Loucy (cell line): ENCODE measurements around the gene PAX2.

Source experiments
- EZH2phosphoT487 ChIP-seq: fragments of 200-600 bp; IDR thresholded peaks from 2 replicates; pipeline ENCODE4 v1.6.1; 2018; ENCODE audit warnings: antibody characterized with exemption, mild to moderate bottlenecking, moderate library complexity, borderline replicate concordance
- TF ChIP-seq, protein P1 (sequence below): fragments of 200-600 bp; sonication (generic); conservative IDR thresholded peaks from 2 replicates; pipeline ENCODE4 v1.5.1; 2014; ENCODE audit warnings: mild to moderate bottlenecking, antibody characterized with exemption, low read length

DNA sequence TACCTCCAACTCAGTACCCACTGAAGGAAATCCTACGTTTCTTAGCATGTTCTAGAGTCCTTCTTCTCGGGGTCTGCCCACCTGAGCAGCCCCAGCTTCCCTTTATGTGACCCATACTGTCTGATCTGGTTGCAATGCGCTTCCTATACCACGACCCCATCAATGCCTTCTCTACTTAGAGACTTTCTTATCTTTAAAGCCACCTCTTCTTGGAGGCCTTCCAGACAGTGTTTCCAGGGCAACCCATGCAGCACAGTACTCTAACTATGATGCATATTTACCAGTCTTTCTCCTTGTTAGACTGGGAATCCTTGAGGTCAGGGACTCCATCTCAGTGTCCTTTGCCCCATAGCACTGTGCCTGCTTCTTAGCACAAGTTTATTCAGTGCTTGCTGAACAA is 112.9 kb downstream of the PAX2 start:
- TF ChIP-seq, protein P1, sequence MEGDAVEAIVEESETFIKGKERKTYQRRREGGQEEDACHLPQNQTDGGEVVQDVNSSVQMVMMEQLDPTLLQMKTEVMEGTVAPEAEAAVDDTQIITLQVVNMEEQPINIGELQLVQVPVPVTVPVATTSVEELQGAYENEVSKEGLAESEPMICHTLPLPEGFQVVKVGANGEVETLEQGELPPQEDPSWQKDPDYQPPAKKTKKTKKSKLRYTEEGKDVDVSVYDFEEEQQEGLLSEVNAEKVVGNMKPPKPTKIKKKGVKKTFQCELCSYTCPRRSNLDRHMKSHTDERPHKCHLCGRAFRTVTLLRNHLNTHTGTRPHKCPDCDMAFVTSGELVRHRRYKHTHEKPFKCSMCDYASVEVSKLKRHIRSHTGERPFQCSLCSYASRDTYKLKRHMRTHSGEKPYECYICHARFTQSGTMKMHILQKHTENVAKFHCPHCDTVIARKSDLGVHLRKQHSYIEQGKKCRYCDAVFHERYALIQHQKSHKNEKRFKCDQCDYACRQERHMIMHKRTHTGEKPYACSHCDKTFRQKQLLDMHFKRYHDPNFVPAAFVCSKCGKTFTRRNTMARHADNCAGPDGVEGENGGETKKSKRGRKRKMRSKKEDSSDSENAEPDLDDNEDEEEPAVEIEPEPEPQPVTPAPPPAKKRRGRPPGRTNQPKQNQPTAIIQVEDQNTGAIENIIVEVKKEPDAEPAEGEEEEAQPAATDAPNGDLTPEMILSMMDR = no peak
- TF ChIP-seq EZH2phosphoT487 = no peak
